NCI-H187 treated with DMSO at 0.1 percent for 48 hours (cell line): ENCODE measurements around the gene EFCAB8.
"Not testable (repeated sequence)": the region's sequence is repeated elsewhere in the genome, so short reads cannot be mapped to it uniquely, and the experiment has no call there.

Source experiments
- DNase-seq: peaks from one replicate; lab custom pipeline; 2025; lab: John Stamatoyannopoulos, UW

The EFCAB8 gene

GRCh38 chr20:32959351-32960221 is 100.9 kb downstream of the EFCAB8 start:
- DNase-seq: no peak

- no peak for DNase-seq
These were observed 101.4 kb downstream of the EFCAB8 start for GRCh38 chr20:32960222-32960518.

GRCh38 chr20:32960849-32961731 is 102.4 kb downstream of the EFCAB8 start:
- DNase-seq: no peak

- DNase-seq: no peak
These were observed 103.3 kb downstream of the EFCAB8 start for GRCh38 chr20:32962053-32962452.

DNA sequence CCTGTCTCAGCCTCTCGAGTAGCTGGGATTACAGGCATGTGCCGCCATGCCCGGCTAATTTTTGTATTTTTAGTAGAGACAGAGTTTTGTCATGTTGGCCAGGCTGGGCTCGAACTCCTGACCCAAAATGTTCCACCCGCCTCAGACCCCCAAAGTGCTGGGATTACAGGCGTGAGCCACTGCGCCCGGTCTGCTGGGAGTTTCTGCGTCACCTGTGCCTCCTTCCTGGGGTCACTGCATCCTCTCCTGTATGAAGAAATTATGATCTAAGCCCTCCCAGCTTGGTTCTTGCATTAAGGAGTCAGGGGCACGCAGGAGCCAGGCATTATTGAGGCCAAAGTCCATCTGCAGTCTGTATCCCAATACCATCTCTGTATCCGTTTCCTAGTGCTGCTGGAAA is 103.9 kb downstream of the EFCAB8 start:
- not testable (repeated sequence) for DNase-seq

GRCh38 chr20:32963176-32963575 is 104.5 kb downstream of the EFCAB8 start:
- DNase-seq: no peak

- no peak for DNase-seq
These were observed 105.9 kb downstream of the EFCAB8 start for GRCh38 chr20:32964575-32964974.

DNA sequence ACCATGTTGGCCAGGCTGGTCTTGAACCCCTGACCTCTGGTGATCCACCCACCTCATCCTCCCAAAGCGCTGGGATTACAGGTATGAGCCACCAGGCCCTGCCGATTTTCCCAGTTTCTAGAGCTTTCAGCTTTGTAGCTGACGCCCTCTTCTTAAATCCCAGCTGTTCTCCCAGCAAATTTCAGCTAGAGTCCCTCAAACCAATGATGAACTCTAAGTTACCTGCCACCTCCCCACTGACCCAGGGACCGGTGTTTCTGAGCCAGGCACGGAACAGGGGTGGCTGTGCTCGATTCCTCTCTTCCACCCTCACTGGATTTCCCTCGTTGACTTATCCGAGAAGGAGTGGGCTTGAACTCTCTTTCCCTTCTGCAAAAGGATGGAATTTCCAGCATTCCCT is 106.4 kb downstream of the EFCAB8 start:
- no peak for DNase-seq

DNA sequence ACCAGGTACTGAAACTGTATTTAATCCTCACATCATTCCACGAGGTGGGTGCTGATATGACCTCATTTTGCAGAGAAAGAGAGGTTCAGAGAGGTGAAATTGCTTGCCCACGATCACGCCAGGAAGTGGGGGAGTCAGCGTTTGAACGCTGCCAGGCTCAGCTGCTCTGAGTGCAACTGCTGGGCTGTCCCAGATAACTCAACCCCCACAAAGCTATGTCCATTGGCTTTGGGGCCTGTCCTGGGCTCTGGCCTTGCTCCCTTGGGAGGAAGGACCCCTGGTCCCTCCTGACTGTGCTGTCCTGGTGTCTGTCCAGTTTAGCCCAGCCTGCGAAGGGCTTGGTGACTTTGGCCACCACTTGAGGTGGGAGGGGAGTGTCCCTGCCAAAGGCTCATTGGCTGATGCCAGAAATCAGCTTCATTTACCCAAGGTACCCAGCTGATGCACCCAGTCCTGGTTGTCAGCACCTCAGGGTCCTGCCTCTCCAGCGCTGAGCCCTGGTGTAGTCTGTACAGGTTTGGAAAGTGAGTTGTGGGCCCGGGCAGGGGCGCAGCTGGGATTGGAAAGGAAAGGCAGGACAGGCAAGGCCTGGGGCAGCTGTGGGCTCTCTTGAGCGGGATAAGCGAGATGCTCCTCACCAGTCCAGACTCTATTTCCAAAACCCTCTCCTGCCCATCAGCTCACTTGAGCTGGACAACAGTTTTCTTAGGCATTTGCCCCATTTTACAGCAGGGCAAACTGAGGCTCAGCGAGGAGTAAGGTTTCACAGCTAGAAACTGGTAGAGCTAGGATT is 107.1 kb downstream of the EFCAB8 start:
- DNase-seq: no peak

DNA sequence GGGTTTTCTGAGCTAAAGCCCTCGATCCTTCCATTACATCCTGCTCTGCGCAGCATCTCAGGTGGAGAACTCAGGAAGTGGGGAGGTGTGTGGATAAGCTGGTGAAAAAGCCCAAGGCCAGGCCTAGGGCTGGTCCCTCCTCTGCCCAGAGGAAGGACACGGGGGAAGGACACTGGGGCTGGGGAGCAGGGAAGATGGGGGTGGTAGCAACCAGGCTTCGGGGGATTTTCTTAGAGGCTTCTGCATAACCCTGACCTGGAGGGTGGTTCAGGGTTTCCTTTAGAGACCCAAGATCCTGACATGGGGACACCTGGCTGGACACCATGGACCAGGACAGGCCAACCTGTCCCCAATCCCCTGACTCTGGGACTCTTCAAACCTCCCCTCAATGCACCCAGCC is 107.7 kb downstream of the EFCAB8 start:
- no peak for DNase-seq

GRCh38 chr20:32966881-32967781 is 108.4 kb downstream of the EFCAB8 start:
- DNase-seq: no peak

DNA sequence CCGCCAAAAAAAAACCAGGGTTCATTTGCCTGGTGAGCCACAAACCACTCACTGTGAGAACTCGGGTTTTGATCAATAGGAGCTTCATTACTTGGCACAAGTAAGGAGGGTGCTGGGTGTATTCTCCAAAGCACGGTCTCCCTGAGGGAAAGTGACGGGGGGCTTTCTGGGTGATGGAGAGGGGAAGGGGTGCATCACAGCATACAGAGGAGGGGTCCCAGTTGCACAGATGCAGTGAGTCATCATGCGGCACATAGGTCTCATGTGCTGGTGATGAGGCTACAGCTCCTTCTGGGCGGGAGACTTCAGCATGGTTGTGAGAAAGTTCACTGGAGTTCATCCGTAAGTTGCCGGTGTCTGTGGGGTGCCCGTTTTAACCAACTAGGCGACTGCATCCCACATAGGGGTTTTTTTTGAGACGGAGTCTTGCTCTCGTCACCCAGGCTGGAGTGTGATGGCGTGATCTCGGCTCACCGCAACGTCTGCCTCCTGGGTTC is 109.3 kb downstream of the EFCAB8 start:
- no peak for DNase-seq

DNA sequence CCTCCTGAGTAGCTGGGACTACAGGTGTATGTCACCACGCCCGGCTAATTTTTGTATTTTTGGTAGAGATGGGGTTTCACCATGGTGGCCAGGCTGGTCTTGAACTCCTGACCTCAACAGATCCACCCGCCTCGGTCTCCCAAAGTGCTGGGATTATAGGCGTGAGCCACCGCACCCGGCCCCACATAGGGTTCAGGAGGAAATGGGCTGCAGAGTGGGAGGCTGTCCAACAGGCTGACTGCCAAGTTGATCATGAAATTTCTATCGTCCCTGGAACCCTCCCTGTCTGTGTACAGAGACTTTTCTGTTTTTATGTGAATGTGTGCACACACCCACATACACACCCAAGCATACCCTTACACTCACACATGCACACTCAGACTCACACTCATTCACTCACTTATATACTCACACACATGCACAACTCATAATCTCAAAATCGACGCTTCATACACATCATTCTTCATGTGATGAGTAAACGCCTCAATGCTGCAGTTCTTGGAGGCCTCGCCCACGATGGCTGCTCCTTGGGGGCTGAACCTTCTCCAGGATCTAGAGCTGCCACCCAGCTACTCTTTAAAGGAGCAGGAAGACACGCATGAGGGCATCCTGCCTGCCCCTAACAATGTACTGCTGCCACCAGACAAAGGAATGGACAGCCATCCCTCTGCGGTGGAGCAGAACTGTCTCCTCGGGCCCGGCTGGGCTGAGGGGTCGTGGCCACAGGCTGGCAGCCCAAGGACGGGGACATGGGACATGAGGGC is 109.9 kb downstream of the EFCAB8 start:
- DNase-seq: no peak

DNA sequence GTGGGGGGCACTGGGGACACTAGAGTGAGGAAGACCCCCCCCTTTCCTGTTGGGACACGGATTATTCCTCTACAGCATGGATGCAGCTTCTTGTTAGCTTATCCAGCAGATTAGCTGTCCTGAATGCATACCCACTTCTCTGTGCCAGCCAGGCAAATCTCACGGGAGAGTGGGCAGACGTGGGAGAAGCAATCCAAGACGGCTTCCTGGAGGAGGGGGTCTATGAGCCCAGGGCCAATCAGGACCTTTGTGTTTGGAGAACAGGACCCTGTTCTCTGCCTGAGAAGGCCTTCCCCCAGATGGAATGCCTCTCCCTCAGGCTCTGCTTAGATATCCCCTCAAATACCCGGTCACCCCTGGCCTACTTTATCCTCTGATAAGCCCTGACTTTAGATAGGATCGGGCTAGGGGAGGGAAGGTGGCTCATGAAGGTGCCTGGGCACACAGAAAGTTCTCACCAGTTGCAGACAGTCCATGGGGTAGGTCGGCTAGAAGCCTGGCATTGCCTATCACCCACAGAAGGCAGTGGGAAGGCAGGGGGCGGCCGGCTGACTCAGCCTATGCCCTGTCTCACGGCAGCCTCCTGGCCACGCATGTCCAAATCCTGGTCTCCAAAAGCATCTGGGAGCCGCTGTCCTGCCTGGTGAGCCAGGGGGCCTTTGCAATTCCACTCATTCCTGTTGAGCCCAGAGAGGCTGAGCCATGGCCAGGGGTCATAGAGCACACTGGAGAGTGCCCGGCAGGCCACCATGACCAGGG is 110.8 kb downstream of the EFCAB8 start:
- DNase-seq: no peak

DNA sequence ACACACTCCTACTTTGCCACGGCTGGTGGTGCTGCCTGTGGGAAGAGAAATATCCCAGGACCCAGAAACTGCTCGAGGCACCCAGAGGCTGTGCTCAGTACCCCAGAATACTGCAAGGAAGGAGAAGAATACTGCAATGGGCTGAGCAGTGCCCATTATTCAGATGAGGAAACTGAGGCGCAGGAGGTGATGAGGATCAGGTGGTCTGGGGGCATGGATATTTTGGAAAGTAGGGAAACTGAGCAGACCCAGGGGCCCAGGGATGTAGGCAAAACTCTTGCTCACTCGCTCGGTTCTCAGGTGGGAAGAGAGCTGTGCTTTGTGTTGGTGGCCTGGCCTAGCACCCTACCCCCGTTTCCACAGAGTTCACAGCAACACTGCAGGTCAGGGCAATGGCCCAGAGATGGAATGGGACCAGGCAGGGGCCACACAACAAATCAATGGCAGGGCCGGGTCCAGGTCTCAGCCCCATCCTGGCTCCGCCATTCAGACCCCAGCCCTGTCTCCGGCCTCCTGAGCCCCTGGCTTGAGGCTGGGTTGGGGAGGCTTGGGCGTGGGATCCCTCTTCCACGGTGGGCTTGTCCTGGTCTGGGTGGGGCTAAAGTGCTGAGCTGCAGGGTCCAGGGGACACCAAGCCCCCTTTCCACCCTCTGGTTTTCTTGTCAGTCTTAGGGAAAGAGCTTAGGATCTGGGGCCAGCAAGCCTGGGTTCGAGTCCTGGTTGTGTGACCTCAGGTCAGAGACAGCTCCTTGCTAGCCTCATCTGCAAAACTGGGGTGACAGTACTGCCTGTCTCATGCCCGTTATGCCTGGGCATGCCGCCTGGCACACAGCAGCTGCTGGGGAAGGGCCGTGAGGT is 111.6 kb downstream of the EFCAB8 start:
- no peak for DNase-seq

- DNase-seq: no peak
These were observed 112.2 kb downstream of the EFCAB8 start for GRCh38 chr20:32970973-32971300.

- DNase-seq: no peak
These were observed 113.0 kb downstream of the EFCAB8 start for GRCh38 chr20:32971703-32972161.

DNA sequence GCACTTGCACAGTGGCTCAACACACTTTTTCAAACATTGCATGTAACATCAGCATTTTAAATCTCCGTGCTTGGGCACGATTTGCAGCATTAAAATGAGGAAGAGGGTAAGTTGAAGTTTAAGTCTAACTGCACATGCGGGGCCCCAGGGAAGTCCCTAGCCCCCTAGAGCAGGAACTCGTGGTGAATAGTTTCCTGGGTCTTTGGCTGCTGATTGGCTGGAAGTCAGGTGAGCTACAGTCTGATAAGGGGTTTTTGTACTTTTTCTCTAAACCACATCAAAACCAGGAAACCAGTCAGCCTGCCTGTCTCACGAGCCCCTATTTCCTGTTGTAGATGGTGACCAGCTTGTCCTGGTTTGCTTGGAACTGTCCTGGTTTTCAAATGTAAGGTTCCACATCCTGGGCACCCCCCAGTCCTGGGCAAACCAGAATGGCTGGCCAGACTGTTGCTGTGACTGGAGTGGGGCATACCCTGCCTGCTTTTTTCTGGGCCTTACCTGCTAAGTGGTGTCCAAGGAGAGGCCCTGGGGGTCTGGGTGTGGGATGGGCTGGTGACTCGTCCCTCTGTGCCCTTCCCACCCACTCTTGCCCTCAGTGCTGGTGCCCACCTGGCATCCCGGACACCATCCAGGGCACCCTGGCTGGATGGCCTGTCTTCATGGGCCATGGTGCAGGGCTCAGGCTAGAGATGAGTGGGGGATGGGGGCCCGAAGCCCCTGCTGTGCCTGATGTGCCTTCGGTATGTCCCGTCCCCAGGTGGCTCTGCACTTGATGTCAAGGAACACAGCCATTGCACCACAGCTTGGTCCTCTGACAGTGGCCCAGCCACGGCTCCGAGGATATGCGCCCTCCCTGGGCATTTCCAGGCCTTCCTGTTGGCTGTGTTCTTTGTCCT is 113.7 kb downstream of the EFCAB8 start:
- DNase-seq: no peak
